Muscle layer of duodenum (tissue), 2 donors: ENCODE results near the gene CHRND.
"Not testable (repeated sequence)": the region's sequence is repeated elsewhere in the genome, so short reads cannot be mapped to it uniquely, and the experiment has no call there.

Experiments used
- H3K27ac ChIP-seq: one replicate; pipeline ENCODE4 v1.7.0; 2013; ENCODE audit warnings: mild to moderate bottlenecking, low read length
- H3K27me3 ChIP-seq: one replicate; pipeline ENCODE4 v1.7.0; 2013; ENCODE audit warnings: low read depth, mild to moderate bottlenecking, control low read depth, low read length
- H3K36me3 ChIP-seq, 2 donors: one replicate each; pipeline ENCODE4 v1.7.0; 2013; ENCODE audit warnings: low read length in 2 of 2, control low read depth in 1 of 2, mild to moderate bottlenecking in 1 of 2; ENCODE audit not compliant: insufficient read depth in 2 of 2, control insufficient read depth in 1 of 2
- H3K4me1 ChIP-seq, 2 donors: one replicate each; pipeline ENCODE4 v1.7.0; 2013; ENCODE audit warnings: low read length in 2 of 2, mild to moderate bottlenecking in 2 of 2, control low read depth in 1 of 2, moderate library complexity in 1 of 2; ENCODE audit not compliant: insufficient read depth in 2 of 2, control insufficient read depth in 1 of 2
- H3K4me3 ChIP-seq, 2 donors: one replicate each; pipeline ENCODE4 v1.7.0; 2013; ENCODE audit warnings: low read length in 2 of 2, low read depth in 1 of 2, mild to moderate bottlenecking in 1 of 2
- H3K9me3 ChIP-seq, 2 donors: one replicate each; pipeline ENCODE4 v1.7.0; 2013; ENCODE audit warnings: low read length in 2 of 2, control low read depth in 1 of 2, mild to moderate bottlenecking in 1 of 2; ENCODE audit not compliant: control insufficient read depth in 1 of 2
- donor health status: healthy.

The CHRND gene

GRCh38 chr2:232551250-232551638, 25.3 kb downstream of the CHRND start:
- H3K4me3 ChIP-seq = peak overlapping the region; percentile 87 to 88
- peak overlapping the region; percentile 92 for H3K27ac ChIP-seq
- H3K4me1 ChIP-seq = peaks cover 0 to 23% of the 10 kb centered on the region in 2 donors
- H3K9me3 ChIP-seq = no peaks in the 10 kb centered on the region
- H3K27me3 ChIP-seq = no peaks in the 10 kb centered on the region
- H3K36me3 ChIP-seq = peaks cover 4 to 6% of the 10 kb centered on the region in 2 donors

- peaks cover 0 to 23% of the 10 kb centered on the region in 2 donors for H3K4me1 ChIP-seq
- no peaks in the 10 kb centered on the region for H3K9me3 ChIP-seq
- H3K27me3 ChIP-seq = no peaks in the 10 kb centered on the region
- H3K27ac ChIP-seq = no peak overlapping the region
- H3K4me3 ChIP-seq = peak overlapping the region; percentile 87 to 88
- peaks cover 10 to 11% of the 10 kb centered on the region in 2 donors for H3K36me3 ChIP-seq
Measured at GRCh38 chr2:232551776-232552175, 25.8 kb downstream of the CHRND start.

GRCh38 chr2:232556426-232556825, 30.5 kb downstream of the CHRND start:
- no peaks in the 10 kb centered on the region for H3K9me3 ChIP-seq
- H3K4me3 ChIP-seq = no peak overlapping the region
- H3K36me3 ChIP-seq = peaks cover 29 to 38% of the 10 kb centered on the region in 2 donors
- peaks cover 0 to 14% of the 10 kb centered on the region in 2 donors for H3K4me1 ChIP-seq
- no peaks in the 10 kb centered on the region for H3K27me3 ChIP-seq
- no peak overlapping the region for H3K27ac ChIP-seq

- H3K4me3 ChIP-seq = no peak overlapping the region
- no peak overlapping the region for H3K27ac ChIP-seq
- no peaks in the 10 kb centered on the region for H3K4me1 ChIP-seq
- H3K27me3 ChIP-seq = no peaks in the 10 kb centered on the region
- H3K36me3 ChIP-seq = peaks cover 51 to 77% of the 10 kb centered on the region in 2 donors
- H3K9me3 ChIP-seq = no peaks in the 10 kb centered on the region
Measured at GRCh38 chr2:232562515-232563151, 36.7 kb downstream of the CHRND start.

GRCh38 chr2:232563580-232563979, 37.6 kb downstream of the CHRND start:
- Histone ChIP-seq H3K4me1 (no peaks in the 10 kb centered on the region), H3K27me3 (no peaks in the 10 kb centered on the region), H3K4me3 (no peak overlapping the region), H3K36me3 (peaks cover 56 to 83% of the 10 kb centered on the region in 2 donors), H3K27ac (no peak overlapping the region), H3K9me3 (no peaks in the 10 kb centered on the region)

- no peak overlapping the region for H3K27ac ChIP-seq
- H3K4me1 ChIP-seq = peaks cover 0 to 3% of the 10 kb centered on the region in 2 donors
- H3K9me3 ChIP-seq = no peaks in the 10 kb centered on the region
- peaks cover 65 to 88% of the 10 kb centered on the region in 2 donors for H3K36me3 ChIP-seq
- no peaks in the 10 kb centered on the region for H3K27me3 ChIP-seq
- H3K4me3 ChIP-seq = no peak overlapping the region
Measured at GRCh38 chr2:232567721-232568120, 41.8 kb downstream of the CHRND start.

GRCh38 chr2:232568161-232568560, 42.2 kb downstream of the CHRND start:
- Histone ChIP-seq H3K4me3 (no peak overlapping the region), H3K36me3 (peaks cover 60 to 88% of the 10 kb centered on the region in 2 donors), H3K4me1 (peaks cover 0 to 3% of the 10 kb centered on the region in 2 donors), H3K9me3 (no peaks in the 10 kb centered on the region), H3K27me3 (no peaks in the 10 kb centered on the region), H3K27ac (no peak overlapping the region)

GRCh38 chr2:232569541-232569940, 43.6 kb downstream of the CHRND start:
- Histone ChIP-seq H3K9me3 (no peaks in the 10 kb centered on the region), H3K4me3 (no peak overlapping the region), H3K27ac (no peak overlapping the region), H3K27me3 (no peaks in the 10 kb centered on the region), H3K36me3 (peaks cover 60 to 91% of the 10 kb centered on the region in 2 donors), H3K4me1 (peaks cover 0 to 3% of the 10 kb centered on the region in 2 donors)

- H3K27me3 ChIP-seq, H3K27ac ChIP-seq, H3K9me3 ChIP-seq, H3K4me3 ChIP-seq, H3K4me1 ChIP-seq: not testable (repeated sequence)
- peaks cover 57 to 87% of the 10 kb centered on the region in 2 donors for H3K36me3 ChIP-seq
Measured at GRCh38 chr2:232570481-232570880, 44.5 kb downstream of the CHRND start.

GRCh38 chr2:232571026-232571474, 45.1 kb downstream of the CHRND start:
- H3K36me3 ChIP-seq = peaks cover 55 to 84% of the 10 kb centered on the region in 2 donors
- H3K4me1 ChIP-seq = peaks cover 0 to 3% of the 10 kb centered on the region in 2 donors
- H3K27me3 ChIP-seq = no peaks in the 10 kb centered on the region
- H3K27ac ChIP-seq = no peak overlapping the region
- H3K4me3 ChIP-seq = no peak overlapping the region
- H3K9me3 ChIP-seq = no peaks in the 10 kb centered on the region

- H3K27ac ChIP-seq = no peak overlapping the region
- no peaks in the 10 kb centered on the region for H3K9me3 ChIP-seq
- H3K36me3 ChIP-seq = peaks cover 36 to 73% of the 10 kb centered on the region in 2 donors
- no peaks in the 10 kb centered on the region for H3K27me3 ChIP-seq
- peaks cover 0 to 3% of the 10 kb centered on the region in 2 donors for H3K4me1 ChIP-seq
- no peak overlapping the region for H3K4me3 ChIP-seq
Measured at GRCh38 chr2:232573042-232573441, 47.1 kb downstream of the CHRND start.
